Activated B cell treated with CpG ODN at 0.5 μM for 24 hours (primary cell): ENCODE results near the gene SRPK2. TPM values are rescaled to one million over a fixed set of nuclear protein-coding genes. Genes with fewer than 3 reads are reported as not detected.

Experiments
- ATAC-seq: fragments of 200-7000 bp; cut with Tn5 transposase; one replicate; pipeline ENCODE4 v1.10.0; 2021; ENCODE audit warnings: low read depth, mild to moderate bottlenecking, moderate library complexity
- CTCF ChIA-PET: fragments of 350-600 bp; sonication (Branson Sonifier 250); formaldehyde crosslinking; loops from one replicate; lab custom pipeline; 2021; ENCODE audit warnings: antibody characterized with exemption; lab: Charles Lee
- POLR2A ChIA-PET: fragments of 350-600 bp; sonication (Branson Sonifier 250); formaldehyde crosslinking; loops from one replicate; lab custom pipeline; 2021; ENCODE audit warnings: antibody characterized with exemption; lab: Charles Lee
- DNase-seq: peaks from one replicate; pipeline ENCODE4 v3.0.0; 2022
- H3K27ac Mint-ChIP-seq: one replicate; pipeline ENCODE4 v1.8.0; 2020; ENCODE audit warnings: mixed read lengths
- H3K27me3 Mint-ChIP-seq: one replicate; pipeline ENCODE4 v1.8.0; 2021; ENCODE audit warnings: mixed read lengths
- H3K36me3 Mint-ChIP-seq: one replicate; pipeline ENCODE4 v1.8.0; 2021; ENCODE audit warnings: low read depth, mixed read lengths
- H3K4me1 Mint-ChIP-seq: one replicate; pipeline ENCODE4 v1.8.0; 2021; ENCODE audit warnings: mixed read lengths
- H3K4me3 Mint-ChIP-seq: one replicate; pipeline ENCODE4 v1.8.0; 2020; ENCODE audit warnings: mild to moderate bottlenecking, mixed read lengths
- H3K9me3 Mint-ChIP-seq: one replicate; pipeline ENCODE4 v1.8.0; 2020; ENCODE audit warnings: mixed read lengths
- CTCF ChIP-seq: fragments of 200-600 bp; IDR thresholded peaks from one replicate; pipeline ENCODE4 v1.8.0; 2022; ENCODE audit warnings: antibody characterized with exemption, mild to moderate bottlenecking
- intact Hi-C: fragments of 100-400 bp; cut with micrococcal nuclease; formaldehyde crosslinking; loops from one replicate; pipeline ENCODE4 v1.15.1; 2024
- total RNA-seq: library from RNA; stranded (reverse); gene quantifications from 2 replicates; pipeline ENCODE4 v1.2.3, GENCODE V29; 2022

The SRPK2 gene
- total RNA-seq, 1 donor from 2014 or later = 59.2 TPM

DNA sequence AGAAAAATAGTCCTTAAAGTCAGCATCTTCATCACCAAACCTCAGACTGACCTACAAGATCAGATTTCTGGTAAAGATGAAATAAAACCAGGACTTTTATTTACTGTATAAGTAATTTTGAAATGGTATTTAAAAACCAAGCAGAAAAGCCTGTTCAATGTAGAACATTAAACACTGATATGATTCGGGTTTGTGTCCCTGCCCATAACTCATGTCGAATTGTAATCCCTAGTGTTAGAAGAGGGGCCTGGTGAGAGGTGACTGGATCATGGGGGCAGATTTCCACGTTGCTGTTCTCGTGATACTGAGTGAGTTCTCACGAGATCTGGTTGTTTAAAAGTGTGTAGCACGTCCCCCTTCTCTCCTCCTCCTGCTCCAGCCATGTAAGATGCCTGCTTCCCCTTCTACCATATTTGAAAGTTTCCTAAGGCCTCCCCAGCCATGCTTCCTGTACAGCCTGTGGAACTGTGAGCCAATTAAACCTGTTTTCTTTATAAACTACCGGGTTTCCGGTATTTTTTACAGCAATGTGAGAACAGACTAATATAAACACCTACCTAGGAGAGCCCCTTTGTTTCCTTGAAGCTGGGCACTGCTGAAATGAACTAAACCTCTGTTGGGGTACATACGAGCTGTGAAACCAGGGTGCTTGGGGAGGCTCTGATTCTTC is 254.6 kb downstream of the SRPK2 start:
- no peak for TF ChIP-seq CTCF
- no peaks in the 10 kb centered on the region for H3K4me1 Mint-ChIP-seq
- DNase-seq (no peak), ATAC-seq (no peak)
- intact Hi-C loops = no loop called here
- H3K27ac Mint-ChIP-seq = no peak overlapping the region
- no peaks in the 10 kb centered on the region for H3K27me3 Mint-ChIP-seq
- POLR2A ChIA-PET = no interaction called here
- no peaks in the 10 kb centered on the region for H3K9me3 Mint-ChIP-seq
- CTCF ChIA-PET = no interaction called here
- peaks cover 75% of the 10 kb centered on the region for H3K36me3 Mint-ChIP-seq
- H3K4me3 Mint-ChIP-seq = no peak overlapping the region

DNA sequence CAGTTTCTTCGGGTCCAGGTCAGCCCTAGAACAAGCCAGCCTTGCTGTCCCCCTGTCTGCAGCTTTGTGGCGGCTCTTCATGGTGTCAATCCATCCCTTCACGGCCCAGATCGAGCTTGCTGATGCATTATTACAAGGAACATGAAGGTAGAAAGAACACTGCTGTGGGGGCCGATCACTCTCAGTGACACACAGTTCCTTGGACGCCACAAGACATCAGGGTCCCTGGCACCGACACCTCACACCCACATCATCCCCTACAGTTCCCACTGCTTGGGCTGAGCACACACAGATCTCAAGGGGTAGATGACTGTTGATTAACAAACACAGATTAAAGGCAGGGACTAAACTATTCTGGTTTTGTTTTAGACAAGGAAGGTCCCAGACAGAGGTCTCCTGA is 255.4 kb downstream of the SRPK2 start:
- Mint-ChIP-seq H3K36me3 (peaks cover 74% of the 10 kb centered on the region), H3K9me3 (no peaks in the 10 kb centered on the region), H3K4me1 (no peaks in the 10 kb centered on the region), H3K4me3 (no peak overlapping the region), H3K27ac (no peak overlapping the region), H3K27me3 (no peaks in the 10 kb centered on the region)
- ChIA-PET CTCF (no interaction called here), POLR2A (no interaction called here)
- intact Hi-C loops = no loop called here
- TF ChIP-seq CTCF = no peak
- no peak for ATAC-seq
- no peak for DNase-seq

GRCh38 chr7:105132835-105133234 is 255.9 kb downstream of the SRPK2 start:
- ChIA-PET POLR2A (no interaction called here), CTCF (no interaction called here)
- intact Hi-C loops = no loop called here
- no peaks in the 10 kb centered on the region for H3K9me3 Mint-ChIP-seq
- no peak overlapping the region for H3K27ac Mint-ChIP-seq
- H3K4me1 Mint-ChIP-seq = no peaks in the 10 kb centered on the region
- ATAC-seq (no peak), DNase-seq (no peak)
- TF ChIP-seq CTCF = no peak
- no peaks in the 10 kb centered on the region for H3K27me3 Mint-ChIP-seq
- peaks cover 74% of the 10 kb centered on the region for H3K36me3 Mint-ChIP-seq
- no peak overlapping the region for H3K4me3 Mint-ChIP-seq

GRCh38 chr7:105132335-105132734 is 256.4 kb downstream of the SRPK2 start:
- no peaks in the 10 kb centered on the region for H3K27me3 Mint-ChIP-seq
- no peak for TF ChIP-seq CTCF
- H3K36me3 Mint-ChIP-seq = peaks cover 70% of the 10 kb centered on the region
- ChIA-PET POLR2A (no interaction called here), CTCF (no interaction called here)
- ATAC-seq (no peak), DNase-seq (no peak)
- no peak overlapping the region for H3K27ac Mint-ChIP-seq
- H3K4me3 Mint-ChIP-seq = no peak overlapping the region
- intact Hi-C loops = no loop called here
- no peaks in the 10 kb centered on the region for H3K9me3 Mint-ChIP-seq
- H3K4me1 Mint-ChIP-seq = no peaks in the 10 kb centered on the region

DNA sequence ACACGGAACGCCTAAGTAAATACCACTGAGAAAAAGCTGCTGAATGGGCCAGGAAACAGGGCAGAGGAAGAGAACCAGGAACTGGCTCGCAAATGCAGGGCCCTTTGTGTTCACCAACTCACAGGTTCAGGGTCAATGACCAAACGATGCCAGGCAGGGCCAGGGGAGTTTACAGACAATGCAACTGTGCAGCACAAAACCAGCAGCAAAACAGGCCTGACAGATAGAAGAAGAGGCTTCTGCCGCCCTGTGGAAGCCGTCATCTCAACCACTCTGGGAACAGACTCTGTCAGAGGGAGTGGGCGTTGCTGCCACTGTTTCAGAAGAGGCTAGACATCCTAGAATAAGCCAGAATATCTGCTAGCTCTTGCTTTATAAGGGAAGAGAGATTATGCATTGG is 256.8 kb downstream of the SRPK2 start:
- H3K4me3 Mint-ChIP-seq = no peak overlapping the region
- H3K36me3 Mint-ChIP-seq = peaks cover 70% of the 10 kb centered on the region
- no peaks in the 10 kb centered on the region for H3K9me3 Mint-ChIP-seq
- CTCF ChIA-PET = no interaction called here
- no peaks in the 10 kb centered on the region for H3K4me1 Mint-ChIP-seq
- DNase-seq (no peak), ATAC-seq (no peak)
- intact Hi-C loops = no loop called here
- no peaks in the 10 kb centered on the region for H3K27me3 Mint-ChIP-seq
- no peak for TF ChIP-seq CTCF
- POLR2A ChIA-PET = no interaction called here
- no peak overlapping the region for H3K27ac Mint-ChIP-seq
